Endothelial cell of umbilical vein (primary cell): ENCODE measurements around the gene CNKSR2. TPM values are rescaled to one million over a fixed set of nuclear protein-coding genes. Genes with fewer than 3 reads are reported as not detected.

Experiments used
- BruUV-seq: library from RNA; stranded (reverse); fragments of 400-500 nt; replicated peaks from 2 replicates; lab custom pipeline; 2021; lab: Mats Ljungman, UMichigan
- CTCF ChIA-PET: fragments of 300-600, 350-600 bp; sonication (Branson Sonifier 250); formaldehyde crosslinking; loops from one replicate; lab custom pipeline; 2021; ENCODE audit warnings: antibody characterized with exemption, inconsistent platforms; lab: Charles Lee
- POLR2A ChIA-PET: fragments of 300-600, 350-600 bp; sonication (Branson Sonifier 250); formaldehyde crosslinking; loops from one replicate; lab custom pipeline; 2021; ENCODE audit warnings: antibody characterized with exemption, inconsistent platforms; lab: Charles Lee
- DNase-seq: peaks from one replicate; pipeline ENCODE4 v3.0.0-alpha.2; 2011; ENCODE audit warnings: low read depth, low spot score
- FAIRE-seq: peaks from 2 replicates; lab custom pipeline; 2011; peaks lifted over from hg19 to GRCh38; lab: Jason Lieb, UNC
- H2AFZ ChIP-seq: 2 replicates; pipeline ENCODE4 v1.6.0; 2012; ENCODE audit warnings: low read depth, low read length, control low read depth, inconsistent platforms
- H3K27ac ChIP-seq: 2 replicates; pipeline ENCODE4 v1.5.1; 2011; ENCODE audit warnings: low read depth, mild to moderate bottlenecking, control low read depth, low read length, moderate library complexity; ENCODE audit not compliant: insufficient read depth
- H3K27me3 ChIP-seq, 2 experiments: 2 replicates each; pipeline versions ENCODE4 v1.6.0 to v1.6.1; 2011; ENCODE audit warnings: low read length in 2 of 2, mixed read lengths in 1 of 2; ENCODE audit not compliant: control insufficient read depth in 2 of 2, insufficient read depth in 2 of 2
- H3K36me3 ChIP-seq, 2 experiments: 2 replicates in 1 of 2; 3 replicates in 1 of 2; pipeline ENCODE4 v1.5.1; 2011; ENCODE audit warnings: low read length in 2 of 2, mild to moderate bottlenecking in 1 of 2, moderate library complexity in 1 of 2; ENCODE audit not compliant: control insufficient read depth in 2 of 2, insufficient read depth in 2 of 2; ENCODE audit errors: extremely low read depth in 1 of 2
- H3K4me1 ChIP-seq: 3 replicates; pipeline ENCODE4 v1.5.1; 2011; ENCODE audit warnings: mild to moderate bottlenecking, low read length; ENCODE audit not compliant: control insufficient read depth, insufficient read depth; ENCODE audit errors: extremely low read depth
- H3K4me2 ChIP-seq: 2 replicates; pipeline ENCODE4 v1.6.1; 2011; ENCODE audit warnings: low read length, control low read depth, mixed read lengths; ENCODE audit not compliant: insufficient read depth
- H3K4me3 ChIP-seq, 3 experiments: fragments of 200-600 bp in 1 of 3; sonication (generic), shearing (Covaris generic) in 1 of 3; replicated peaks in 1 of 3; 2 replicates each; pipeline ENCODE4 v1.5.1; 2011 to 2016; ENCODE audit warnings: control low read depth in 3 of 3, low read length in 3 of 3, mild to moderate bottlenecking in 2 of 3, inconsistent platforms in 1 of 3, low read depth in 1 of 3, moderate library complexity in 1 of 3; ENCODE audit not compliant: insufficient read depth in 1 of 3
- H3K79me2 ChIP-seq: 2 replicates; pipeline ENCODE4 v1.6.0; 2012; ENCODE audit warnings: low read length, inconsistent platforms; ENCODE audit not compliant: control insufficient read depth, insufficient read depth
- H3K9ac ChIP-seq: replicated peaks from 2 replicates; pipeline ENCODE3; 2011; ENCODE audit warnings: low read length, control low read depth; ENCODE audit not compliant: insufficient read depth; ENCODE audit errors: extremely low read depth
- H3K9me1 ChIP-seq: replicated peaks from 3 replicates; pipeline ENCODE4 v1.6.0; 2011; ENCODE audit warnings: mild to moderate bottlenecking, low read length; ENCODE audit not compliant: control insufficient read depth, insufficient read depth; ENCODE audit errors: extremely low read depth
- H3K9me3 ChIP-seq: replicated peaks from 2 replicates; pipeline ENCODE4 v1.5.1; 2012; ENCODE audit warnings: low read length, inconsistent platforms; ENCODE audit not compliant: control insufficient read depth, insufficient read depth
- H4K20me1 ChIP-seq: replicated peaks from 2 replicates; pipeline ENCODE3; 2011; ENCODE audit warnings: mild to moderate bottlenecking, low read length; ENCODE audit not compliant: control insufficient read depth, insufficient read depth; ENCODE audit errors: extremely low read depth
- EZH2 ChIP-seq: IDR thresholded peaks from 2 replicates; pipeline ENCODE4 v1.6.1; 2012; ENCODE audit warnings: borderline replicate concordance, low read depth, mild to moderate bottlenecking, moderate library complexity, low read length, inconsistent platforms; ENCODE audit not compliant: severe bottlenecking
- FOS ChIP-seq: IDR thresholded peaks from 2 replicates; pipeline ENCODE4 v1.6.1; 2011; ENCODE audit warnings: mild to moderate bottlenecking, low read length, moderate library complexity, borderline replicate concordance; ENCODE audit not compliant: insufficient read depth
- GATA2 ChIP-seq: IDR thresholded peaks from 2 replicates; pipeline ENCODE4 v1.7.0; 2011; ENCODE audit warnings: low read depth, mild to moderate bottlenecking, moderate library complexity, mixed read lengths, low read length; ENCODE audit not compliant: insufficient read length, insufficient read depth
- JUN ChIP-seq: IDR thresholded peaks from 2 replicates; pipeline ENCODE4 v1.6.1; 2011; ENCODE audit warnings: borderline replicate concordance, low read depth; ENCODE audit not compliant: insufficient read length, insufficient read depth
- MAX ChIP-seq: IDR thresholded peaks from 2 replicates; pipeline ENCODE4 v1.6.1; 2011; ENCODE audit not compliant: insufficient read depth, insufficient read length
- MYC ChIP-seq: IDR thresholded peaks from one replicate; pipeline ENCODE4 v1.6.1; 2011; ENCODE audit warnings: mild to moderate bottlenecking, low read depth, low read length
- POLR2A ChIP-seq: IDR thresholded peaks from 2 replicates; pipeline ENCODE4 v1.6.1; 2012; ENCODE audit warnings: low read depth, mild to moderate bottlenecking, control low read depth, low read length
- POLR2AphosphoS5 ChIP-seq: IDR thresholded peaks from 2 replicates; pipeline ENCODE4 v1.6.1; 2012; ENCODE audit warnings: low read depth, mild to moderate bottlenecking, control low read depth, low read length, moderate library complexity; ENCODE audit not compliant: insufficient read depth
- dilution Hi-C: fragments of 300-500 bp; cut with MboI; formaldehyde crosslinking; loops from one replicate; pipeline ENCODE4 v1.15.0; 2019; ENCODE audit warnings: low sequenced_read_pairs; ENCODE audit not compliant: extremely low pct_ligation_motif_present
- intact Hi-C: fragments of 100-400 bp; cut with micrococcal nuclease; formaldehyde crosslinking; loops from one replicate; pipeline ENCODE4 v1.10.0; 2022
- polyA plus RNA-seq, 4 experiments: library from polyadenylated mRNA; depleted of rRNA in 3 of 4; stranded (reverse) in 3 of 4; unstranded in 1 of 4; fragments of >200 nt; gene quantifications; 2 replicates each; pipeline versions ENCODE4 v1.2.1 to v1.2.3, GENCODE V29; 2011 to 2012; ENCODE audit warnings: missing spikeins in 1 of 4
- total RNA-seq: library from RNA; stranded (reverse); gene quantifications from 2 replicates; pipeline ENCODE4 v1.2.3, GENCODE V29; 2021
- TF ChIP-seq, protein P1 (sequence below), 2 donors: IDR thresholded peaks; 1 replicate in 1 of 2; 2 replicates in 1 of 2; pipeline ENCODE4 v1.5.1; 2011; ENCODE audit warnings: low read length in 2 of 2, mild to moderate bottlenecking in 2 of 2, moderate library complexity in 2 of 2, control low read depth in 1 of 2, inconsistent platforms in 1 of 2, low read depth in 1 of 2; ENCODE audit not compliant: insufficient read depth in 1 of 2; ENCODE audit errors: extremely low read depth in 1 of 2

The CNKSR2 gene
- total and polyA plus RNA-seq, 2 donors (not counting 3 experiments of a cell fraction or from before 2014, with no cell fraction given): 0.13 TPM; not detected in 1

DNA sequence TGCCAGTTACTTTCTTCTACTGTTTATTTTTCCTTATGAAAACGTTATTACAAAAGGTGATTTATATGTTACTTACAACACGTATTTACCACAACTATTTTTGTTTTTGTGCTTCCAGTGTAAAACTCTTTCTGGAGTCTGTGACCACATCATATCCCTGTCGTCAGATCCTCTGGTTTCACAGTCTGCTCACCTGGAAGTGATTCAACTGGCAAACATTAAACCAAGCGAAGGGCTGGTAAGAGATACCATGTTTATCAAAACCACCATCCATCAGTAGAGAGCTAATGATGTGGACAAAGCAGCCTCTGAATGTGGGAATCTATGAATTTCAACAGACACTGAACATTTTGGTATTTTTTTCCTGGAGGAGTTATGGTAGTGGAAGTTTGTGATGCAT lies 116.1 kb downstream of the CNKSR2 start:
- H3K4me1 ChIP-seq: peaks cover 7% of the 10 kb centered on the region
- no peak for TF ChIP-seq POLR2A
- no peak for TF ChIP-seq JUN
- TF ChIP-seq POLR2AphosphoS5: no peak
- TF ChIP-seq MAX: no peak
- no peak for TF ChIP-seq FOS
- TF ChIP-seq, protein P1, sequence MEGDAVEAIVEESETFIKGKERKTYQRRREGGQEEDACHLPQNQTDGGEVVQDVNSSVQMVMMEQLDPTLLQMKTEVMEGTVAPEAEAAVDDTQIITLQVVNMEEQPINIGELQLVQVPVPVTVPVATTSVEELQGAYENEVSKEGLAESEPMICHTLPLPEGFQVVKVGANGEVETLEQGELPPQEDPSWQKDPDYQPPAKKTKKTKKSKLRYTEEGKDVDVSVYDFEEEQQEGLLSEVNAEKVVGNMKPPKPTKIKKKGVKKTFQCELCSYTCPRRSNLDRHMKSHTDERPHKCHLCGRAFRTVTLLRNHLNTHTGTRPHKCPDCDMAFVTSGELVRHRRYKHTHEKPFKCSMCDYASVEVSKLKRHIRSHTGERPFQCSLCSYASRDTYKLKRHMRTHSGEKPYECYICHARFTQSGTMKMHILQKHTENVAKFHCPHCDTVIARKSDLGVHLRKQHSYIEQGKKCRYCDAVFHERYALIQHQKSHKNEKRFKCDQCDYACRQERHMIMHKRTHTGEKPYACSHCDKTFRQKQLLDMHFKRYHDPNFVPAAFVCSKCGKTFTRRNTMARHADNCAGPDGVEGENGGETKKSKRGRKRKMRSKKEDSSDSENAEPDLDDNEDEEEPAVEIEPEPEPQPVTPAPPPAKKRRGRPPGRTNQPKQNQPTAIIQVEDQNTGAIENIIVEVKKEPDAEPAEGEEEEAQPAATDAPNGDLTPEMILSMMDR (IDR thresholded peaks at IDR 0.05; ENCODE audit: extremely low read depth in 1 of 2, insufficient read depth in 1 of 2, low read depth in 1 of 2, low read length in 2 of 2): no peak
- TF ChIP-seq EZH2: no peak
- no peak for TF ChIP-seq MYC
- TF ChIP-seq GATA2: no peak
- no peaks in the 10 kb centered on the region for H3K9me1 ChIP-seq
- no peak for DNase-seq
- no peaks in the 10 kb centered on the region for H4K20me1 ChIP-seq
- H3K9me3 ChIP-seq: no peaks in the 10 kb centered on the region
- ChIA-PET CTCF (interaction anchor here (1.4 kb wide), 1 partner anchor 10 kb away, joined by 4 read pairs; no protein-coding TSS in a partner anchor), POLR2A (no interaction called here)
- no peak overlapping the region for H3K4me3 ChIP-seq
- intact Hi-C loops: no loop called here
- H2AFZ ChIP-seq: no peak overlapping the region
- H3K4me2 ChIP-seq: no peak overlapping the region
- dilution Hi-C loops: no loop called here
- no peak for FAIRE-seq
- H3K79me2 ChIP-seq: no peaks in the 10 kb centered on the region
- no peaks in the 10 kb centered on the region for H3K27me3 ChIP-seq
- H3K9ac ChIP-seq: no peak overlapping the region
- no peaks in the 10 kb centered on the region for H3K36me3 ChIP-seq
- no peak overlapping the region for H3K27ac ChIP-seq
- BruUV-seq: no TSS peak
